DMS114 treated with DMSO at 0.1 percent for 48 hours (cell line): ENCODE measurements around the gene SPATS2L.

ENCODE experiments used
- DNase-seq: peaks from one replicate; lab custom pipeline; 2025; ENCODE audit not compliant: unreplicated experiment; lab: John Stamatoyannopoulos, UW

Gene SPATS2L

DNA sequence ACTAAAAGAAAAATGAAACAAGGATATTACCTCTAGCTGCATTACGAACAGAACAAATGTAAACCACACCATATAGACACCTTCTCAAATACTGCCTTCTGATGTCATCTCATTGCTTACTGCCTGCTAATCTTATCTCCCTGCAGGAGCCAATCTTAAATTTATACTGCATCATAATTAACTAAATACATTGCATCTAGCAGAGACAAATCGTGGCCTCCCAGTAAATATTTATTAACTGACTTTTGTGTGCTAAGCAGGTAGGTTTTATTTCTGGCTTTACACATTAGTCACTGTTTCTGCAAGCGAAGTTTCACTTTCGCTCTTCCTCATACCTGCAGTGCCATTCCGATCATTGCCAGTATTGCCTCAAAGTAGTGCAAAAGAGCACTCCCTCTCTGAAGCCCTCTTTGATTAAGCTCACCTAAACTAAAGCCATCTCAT, 67.5 kb downstream of the SPATS2L start:
- no peak for DNase-seq

DNA sequence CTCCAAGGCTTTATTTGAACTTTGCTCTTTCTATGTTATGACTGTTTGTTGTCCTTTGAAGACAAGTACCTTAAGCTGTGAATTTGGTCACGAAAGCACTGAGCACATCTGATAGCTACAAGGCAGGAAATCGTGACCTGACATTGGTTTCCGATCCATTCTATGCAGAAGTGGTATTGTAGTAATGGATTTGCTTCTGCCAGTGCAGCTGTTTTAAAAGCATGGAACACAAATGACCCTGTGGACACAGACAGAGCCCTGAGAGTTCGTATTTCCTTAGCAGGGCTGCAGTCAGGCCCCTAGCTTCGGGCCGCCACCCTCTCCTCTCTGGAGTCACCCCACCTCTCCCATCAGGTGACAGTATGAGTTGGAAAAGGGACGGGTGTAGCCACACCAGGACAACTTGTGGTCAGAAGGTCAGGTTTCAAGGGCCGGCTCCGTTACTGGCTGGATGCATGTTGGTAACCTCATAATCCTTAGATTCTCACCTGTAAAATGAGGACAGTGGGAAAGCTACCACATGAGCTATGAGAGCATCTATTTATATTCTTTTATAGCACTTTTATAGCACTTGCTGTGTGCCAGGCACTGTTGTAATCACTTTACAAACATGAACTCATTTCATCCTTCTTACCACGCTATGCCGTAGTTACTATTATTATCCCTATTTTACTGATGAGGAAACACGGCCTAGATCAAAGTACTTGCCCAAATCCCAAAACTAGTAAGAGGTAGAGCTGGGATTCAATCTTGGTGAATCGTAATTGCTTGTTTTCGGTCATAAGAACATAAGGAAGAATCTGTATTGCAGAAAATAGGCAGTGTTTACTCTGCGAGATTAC, 70.2 kb downstream of the SPATS2L start:
- DNase-seq = no peak

DNA sequence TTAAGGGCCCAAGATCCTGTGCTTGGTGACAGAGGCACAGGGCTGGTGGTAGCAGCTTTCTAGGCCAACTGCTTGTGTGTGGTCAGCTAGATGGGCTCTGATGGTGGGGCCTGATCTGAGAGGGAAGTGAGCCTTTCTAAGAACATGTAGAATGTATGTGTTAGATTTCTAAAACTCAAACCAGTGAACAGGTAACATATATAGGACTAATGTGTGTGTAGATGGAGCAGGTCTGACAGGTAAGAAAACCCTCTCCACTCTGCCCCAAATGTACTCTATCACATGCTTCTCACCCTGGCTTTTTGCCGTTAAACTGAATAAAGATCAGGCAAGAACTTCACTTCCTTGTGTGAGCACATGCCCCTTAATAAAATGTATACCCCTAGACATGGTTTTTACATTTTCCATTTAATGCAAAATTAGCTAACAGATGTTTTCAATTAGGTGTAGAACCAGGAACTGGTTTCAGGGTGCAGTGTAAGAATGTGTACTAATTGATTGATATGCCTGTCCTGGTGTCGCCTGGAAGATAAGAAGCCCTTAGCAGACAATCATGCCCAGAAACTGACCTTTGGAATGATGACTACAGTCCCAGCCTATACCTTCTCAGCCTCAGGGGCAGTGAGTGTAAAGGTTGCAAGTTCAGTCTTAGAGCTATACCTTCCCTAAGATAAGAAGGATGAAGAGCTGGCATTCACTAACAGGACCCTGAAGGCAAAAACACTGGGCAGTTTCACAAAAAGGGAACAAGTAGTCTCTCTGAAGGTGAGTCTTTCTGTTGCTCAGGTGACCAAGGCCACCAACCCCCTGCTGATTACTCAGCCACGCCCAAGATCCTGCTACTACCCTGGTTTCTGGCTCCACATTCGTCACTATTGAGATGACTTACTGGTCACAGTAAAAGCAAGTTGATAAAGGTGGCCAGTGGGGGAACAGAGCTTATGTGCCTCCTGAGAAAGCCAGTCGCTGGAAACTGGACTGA, 71.2 kb downstream of the SPATS2L start:
- DNase-seq = no peak

DNA sequence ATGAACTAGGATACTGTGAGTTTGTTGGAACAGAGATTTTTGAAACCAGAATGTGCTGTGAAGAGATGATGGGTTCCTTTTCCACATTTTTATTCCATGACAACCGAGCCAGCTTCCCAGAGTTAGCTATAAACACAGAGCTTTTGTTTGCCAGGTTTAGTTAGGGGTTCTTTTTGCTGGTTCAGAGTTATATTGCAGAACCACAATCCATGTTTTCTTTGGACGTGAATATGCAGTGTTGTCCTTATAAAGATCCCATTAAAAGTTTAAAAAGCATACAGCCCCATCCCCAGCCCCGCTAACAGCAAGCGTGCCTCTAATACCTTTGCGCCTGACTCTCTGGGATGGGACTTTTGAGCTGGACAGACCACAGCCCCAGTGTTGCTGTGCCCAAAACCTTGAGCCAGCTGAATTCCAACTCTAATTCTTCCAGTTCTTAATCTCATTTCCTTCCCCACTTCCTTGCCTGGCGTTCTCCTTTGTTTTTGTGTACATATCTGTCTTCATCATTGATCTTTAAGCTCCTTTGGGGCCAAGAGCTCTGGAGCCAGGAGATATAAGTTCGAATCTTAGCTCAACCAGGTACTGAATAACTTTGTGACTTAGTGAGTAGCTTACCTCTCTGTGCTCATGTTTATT, 72.3 kb downstream of the SPATS2L start:
- DNase-seq = no peak

DNA sequence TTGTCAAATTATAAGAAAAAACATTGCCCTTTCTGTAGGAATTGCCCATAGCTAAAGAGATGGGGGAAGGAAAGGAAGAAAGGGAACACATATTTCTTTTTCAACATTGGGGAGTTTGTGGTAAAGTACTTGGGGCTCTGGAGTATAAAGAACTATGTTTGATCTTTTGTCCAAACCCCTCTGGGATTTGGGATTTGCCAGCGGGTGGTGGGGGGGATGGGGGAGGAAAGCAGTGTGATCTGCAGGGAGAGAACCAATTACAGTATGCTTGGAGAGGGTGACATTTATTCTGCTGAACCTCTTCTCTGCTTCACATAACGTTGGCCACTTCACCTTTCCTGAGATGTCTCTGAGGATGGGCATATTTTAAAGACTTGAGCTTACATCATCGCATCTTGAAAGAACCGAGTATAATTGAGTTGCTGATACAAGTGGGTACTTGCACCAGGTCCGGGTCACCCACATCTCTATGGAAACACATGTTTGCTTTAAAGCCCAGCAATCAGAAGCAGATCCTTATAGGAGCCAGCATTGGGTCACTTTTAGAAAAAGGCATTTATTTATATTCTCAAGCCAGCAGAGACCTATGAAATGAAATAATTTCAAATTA, 73.1 kb downstream of the SPATS2L start:
- DNase-seq = no peak

DNA sequence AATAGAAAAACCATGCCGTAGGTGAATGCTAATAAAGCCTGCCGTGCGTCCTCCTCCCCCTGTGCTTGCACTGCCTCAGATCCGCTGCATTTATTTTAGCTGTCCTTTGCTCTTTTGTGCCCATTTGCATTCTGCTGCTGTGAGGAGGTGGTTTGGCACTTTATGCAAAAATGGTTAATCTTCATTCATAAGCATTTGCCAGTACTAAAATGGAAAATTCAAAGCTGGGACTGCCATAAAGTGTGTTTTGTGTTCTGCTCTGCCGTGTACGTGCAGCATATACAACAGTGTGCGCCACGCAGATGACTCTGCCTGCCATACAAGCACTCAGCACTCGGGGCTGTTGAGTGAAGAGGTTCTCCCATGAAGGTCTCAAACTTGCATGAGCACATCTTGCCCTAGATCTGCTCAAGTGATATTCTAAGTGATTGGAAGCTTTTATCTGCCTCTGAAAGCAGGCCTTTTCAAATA, 73.6 kb downstream of the SPATS2L start:
- DNase-seq = no peak

DNA sequence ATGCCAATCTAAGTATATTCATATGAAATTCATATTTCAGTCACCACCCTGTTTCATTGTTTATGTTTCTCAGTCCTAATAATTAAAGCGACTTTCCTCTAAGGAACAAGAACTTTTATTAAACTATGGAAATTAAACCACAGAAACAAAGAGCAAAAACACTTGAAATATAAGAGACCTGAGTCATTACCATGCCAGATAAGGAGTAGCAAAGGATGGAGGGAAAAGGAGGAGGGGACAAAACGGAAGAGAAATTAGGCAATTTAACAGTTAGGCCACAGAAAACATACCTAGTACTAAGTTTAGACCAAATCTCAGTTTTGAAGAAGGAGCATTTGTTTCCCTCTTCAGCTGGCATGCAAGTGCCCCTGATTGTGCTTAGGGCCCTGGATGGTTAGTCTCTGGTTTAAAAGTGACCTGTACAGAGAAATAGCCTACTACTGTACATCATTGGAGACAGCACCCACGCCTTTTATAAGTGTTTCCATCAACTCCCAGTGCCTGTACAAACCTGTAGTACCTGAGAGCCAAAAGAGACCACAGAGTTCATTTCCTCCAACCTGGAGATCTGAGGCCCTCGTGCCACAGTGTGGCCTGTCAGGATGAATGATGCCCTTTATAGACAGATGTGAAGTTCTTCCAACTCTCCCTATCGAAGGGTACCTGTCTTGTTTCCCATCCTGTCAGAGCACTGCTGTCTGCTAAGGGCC, 74.5 kb downstream of the SPATS2L start:
- no peak for DNase-seq

DNA sequence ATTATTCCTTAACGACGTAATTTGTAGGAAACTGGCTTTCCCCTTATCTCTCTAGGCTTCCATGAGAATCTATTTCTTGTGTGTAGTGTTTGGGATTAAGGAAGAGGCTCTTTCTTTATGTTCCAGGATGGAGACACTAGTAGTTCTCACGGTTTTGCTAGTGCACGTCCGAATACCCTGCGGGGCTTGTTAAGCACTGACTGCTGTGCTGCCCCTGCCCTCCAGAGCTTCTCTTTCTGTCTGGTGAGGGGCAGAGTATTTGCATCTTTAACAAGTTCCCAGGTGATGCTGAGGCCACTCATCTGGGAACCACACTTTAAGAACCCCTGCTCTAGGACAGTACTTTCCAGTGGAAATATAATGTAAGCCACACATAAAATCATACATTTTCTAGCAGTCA, 76.4 kb downstream of the SPATS2L start:
- no peak for DNase-seq

DNA sequence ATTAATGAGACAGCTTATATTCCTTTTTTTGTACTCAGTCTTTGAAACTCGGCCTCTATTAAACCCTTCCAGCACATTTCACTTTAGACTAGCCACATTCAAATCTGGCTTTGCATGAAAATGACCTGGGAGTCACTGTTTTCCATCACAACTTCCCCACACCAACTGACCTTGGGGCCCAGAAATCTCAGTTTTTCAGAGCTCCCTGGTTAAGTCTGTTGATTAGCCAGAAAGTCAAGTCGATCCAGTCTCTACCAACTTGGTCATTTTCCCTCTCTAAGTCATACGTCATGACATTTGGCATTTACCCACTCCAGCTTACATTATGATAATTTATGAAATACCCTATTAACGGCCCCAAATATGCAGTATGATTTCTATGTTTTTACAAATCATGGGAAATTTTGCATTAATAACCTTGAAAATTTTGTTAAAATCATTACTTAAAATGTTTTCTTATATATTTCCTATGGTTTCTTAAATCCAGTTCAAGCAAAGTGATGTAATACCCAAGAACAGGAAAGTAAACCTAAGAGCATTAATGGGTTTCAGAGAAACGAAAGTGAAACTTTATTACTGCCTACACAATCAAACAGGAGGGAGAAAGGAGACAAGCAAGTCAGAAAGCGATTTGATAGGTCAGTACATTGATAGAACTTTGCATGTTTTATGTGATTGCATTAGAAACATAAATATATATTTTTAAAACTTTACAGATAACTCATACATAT, 77.1 kb downstream of the SPATS2L start:
- no peak for DNase-seq

DNA sequence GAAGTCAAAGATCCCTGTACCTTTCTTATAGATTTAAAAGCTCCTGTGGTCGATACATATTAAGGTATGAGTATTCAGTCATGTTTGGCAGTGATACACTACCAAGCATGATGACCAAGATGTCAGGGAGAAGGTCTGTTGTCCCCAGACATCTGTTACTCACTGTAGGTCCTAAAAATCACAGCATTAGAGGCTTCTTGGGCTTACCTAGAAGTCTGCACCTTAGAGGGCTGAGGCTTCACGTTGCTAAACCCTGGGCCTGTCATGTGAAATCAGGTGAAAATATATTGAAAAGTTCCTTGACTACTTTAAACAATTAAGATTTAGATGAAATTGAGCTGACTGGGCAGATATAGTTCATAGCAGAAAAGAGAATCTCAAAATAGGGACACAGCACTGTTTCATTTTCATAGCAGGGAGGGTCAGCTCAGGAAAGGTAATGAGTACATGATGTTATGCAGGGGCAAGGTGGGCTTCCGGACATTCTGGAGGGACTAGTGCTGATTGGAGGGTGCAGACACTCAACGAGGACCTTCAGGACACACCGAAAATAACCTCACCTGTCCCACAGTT, 78.7 kb downstream of the SPATS2L start:
- DNase-seq = no peak

DNA sequence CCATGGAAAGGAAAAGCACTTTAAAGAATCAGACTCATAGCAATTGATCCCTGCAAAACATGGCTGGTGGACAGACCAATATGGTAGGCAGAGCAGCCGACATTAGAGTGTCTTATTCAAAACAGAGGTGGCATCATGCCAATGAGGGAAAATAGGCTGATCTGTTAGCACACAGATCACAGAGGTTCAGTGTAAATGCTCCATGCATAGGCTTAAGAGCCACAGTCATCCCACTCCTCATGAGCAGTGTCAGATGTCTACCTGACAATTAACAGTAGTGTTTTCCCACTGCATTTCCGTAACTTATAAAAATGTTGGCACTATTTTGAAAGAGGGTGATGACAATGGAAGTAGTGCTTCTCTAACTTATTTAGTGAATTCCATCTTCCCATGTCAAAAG, 86.7 kb downstream of the SPATS2L start:
- DNase-seq = no peak

DNA sequence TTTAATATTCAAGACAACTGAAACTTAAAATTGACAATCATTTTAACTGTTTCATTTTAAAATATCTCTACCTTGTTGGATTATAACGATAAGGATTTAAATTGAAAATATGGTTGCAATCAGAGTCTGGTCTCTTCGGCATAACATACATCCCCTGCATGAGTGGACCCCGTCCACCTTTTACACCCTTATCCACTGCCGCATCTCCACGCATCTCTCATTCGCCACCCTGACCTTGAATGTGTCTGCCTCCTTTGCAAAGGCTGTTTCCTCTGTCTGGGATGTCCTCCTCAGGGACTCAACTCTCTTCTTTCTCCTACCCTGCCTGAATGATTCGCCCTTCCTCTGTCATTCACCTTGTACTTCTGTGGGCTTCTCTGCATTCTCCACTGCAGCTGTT, 87.6 kb downstream of the SPATS2L start:
- DNase-seq = no peak

DNA sequence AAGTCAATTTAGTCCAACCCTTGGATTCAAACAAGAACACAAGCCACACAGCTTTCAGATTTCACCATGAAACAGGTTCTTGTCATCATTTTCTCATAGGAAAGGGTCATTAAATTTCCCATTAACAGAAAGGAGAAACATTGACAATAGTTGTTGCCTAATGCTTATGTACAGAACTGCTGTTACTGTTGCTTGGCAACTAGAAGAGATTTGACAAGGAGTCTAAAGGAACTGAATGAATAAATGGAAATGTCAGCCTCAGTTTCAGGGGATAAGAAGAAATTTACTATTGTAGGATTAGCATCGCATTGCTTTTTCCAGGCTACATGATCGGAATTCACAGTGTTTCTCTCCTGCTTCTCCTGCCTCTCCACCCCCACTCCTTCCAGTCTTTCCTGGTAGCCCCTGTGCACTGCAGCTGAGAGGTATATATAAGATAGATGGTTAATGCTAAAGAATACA, 90.3 kb downstream of the SPATS2L start:
- DNase-seq = no peak

DNA sequence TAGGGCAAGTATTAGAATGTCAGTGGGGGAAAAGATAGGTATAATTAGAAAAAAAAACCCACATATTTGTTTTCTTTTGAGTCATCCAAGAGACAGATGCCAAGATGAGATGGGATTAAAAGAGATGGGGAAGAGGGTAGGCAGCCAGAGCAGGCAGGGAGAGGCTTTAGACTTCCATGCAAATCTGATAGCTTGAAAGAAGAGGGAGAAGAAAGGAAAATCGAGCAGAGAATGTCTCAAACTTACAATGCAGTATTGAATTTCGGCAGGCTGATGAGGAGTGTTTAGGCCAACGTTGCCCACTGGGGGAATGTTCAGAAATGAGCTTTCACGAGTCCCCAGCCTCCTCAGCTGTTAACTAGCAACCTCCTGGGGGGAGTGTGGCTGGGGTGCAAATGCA, 91.3 kb downstream of the SPATS2L start:
- no peak for DNase-seq

DNA sequence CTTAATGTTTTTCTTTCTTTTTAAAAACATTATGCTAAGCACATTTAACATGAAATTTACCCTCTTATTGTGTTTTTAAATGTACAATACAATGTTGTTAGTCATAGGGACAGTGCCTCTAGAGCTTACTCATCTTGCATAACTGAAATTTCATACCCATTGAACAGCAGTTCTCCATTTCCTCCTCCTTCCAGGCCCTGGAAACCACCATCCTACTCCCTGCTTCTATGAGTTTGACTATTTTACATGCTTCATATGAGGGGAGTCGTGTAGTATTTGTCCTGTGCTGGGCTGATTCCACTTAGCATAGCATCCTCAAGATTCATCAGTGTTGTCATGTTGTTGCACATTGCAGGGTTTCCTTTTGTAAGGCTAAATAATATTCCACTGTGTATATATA, 92.6 kb downstream of the SPATS2L start:
- DNase-seq = no peak

DNA sequence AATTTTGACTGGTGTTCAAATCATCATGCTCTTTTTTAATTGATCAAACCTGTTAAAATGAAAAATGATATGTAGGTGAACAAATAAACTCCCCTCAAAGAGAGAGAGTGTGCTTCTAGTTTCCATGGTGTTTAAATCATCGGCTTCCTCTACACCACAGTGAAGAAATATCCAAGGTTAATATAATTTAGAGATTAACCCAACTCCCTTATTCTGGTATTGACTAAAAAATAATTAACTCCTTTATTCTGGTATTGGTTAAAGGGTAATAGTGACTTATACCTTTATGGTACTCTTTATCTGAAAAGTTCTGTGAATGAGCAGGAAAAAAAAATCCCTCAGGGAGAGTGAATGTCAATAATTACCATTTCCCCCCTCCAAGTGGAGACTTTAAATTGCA, 93.1 kb downstream of the SPATS2L start:
- no peak for DNase-seq

DNA sequence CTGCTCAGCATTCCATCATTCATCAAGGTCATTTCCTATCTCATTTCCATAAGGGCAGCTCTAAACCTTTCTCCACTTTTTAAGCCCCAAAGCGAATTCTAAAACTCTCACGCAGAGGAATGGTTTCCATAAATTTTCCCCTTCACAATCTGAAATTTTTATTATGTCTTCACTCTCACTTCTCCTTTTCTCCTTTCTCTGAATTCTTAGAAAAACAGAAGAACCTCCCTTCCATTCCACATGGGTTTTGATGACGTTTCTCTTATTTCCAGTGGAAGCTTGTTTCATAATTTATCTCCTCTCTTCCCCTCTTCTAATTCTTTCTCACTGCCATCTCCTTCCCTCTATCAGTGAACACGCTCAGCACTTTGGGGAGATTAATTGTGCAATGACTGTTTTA, 97.3 kb downstream of the SPATS2L start:
- no peak for DNase-seq

DNA sequence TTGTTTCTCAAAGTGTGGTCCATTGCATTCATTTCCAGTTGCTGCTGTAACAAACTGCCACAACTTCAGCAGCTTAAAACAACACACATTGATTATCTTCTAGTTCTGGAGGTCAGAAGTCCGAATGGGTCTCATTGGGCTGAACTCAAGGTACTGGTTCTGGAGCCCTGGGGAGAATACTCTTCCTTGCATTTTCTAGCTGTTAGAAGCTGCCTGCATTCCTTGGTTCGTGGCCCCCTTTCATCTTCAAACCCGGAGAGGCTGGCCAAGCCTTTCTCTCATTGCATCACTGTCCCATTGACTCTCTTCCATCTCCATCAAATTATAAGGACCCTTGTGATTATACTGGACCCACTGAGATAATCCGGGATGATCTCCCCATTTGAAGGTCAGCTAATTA, 98.1 kb downstream of the SPATS2L start:
- no peak for DNase-seq

DNA sequence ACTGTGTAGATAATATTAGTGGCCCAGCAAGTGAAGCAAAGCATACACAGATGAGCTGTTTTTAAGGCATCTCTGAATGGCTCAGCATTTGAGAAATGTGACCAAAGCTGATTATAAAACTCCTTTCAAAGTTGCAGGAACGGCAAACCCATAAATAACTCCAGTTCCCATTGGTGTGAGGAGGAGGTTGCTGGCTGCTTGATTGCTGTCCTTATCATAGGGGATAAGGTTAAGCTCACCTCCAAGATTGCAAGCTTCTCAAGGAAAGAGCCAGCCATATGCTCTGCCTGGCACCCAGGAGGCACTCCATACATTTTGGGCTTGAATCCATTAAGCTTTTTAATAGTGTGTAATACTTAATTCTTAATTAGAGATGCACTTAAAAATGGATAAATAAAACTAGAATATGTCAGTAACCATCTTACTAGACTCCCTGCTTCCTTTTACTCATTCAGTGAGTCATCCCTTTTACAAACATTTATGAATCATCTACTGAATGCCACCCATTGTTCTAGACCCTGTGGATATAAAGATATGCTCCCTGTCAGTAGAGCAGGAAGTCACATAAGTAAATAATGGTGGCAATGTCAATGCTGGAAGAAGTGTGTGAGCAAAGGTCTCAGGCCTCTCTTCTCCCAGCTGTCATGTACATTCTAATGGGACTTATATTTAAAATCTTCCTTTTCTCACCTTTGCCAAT, 99.3 kb downstream of the SPATS2L start:
- no peak for DNase-seq
